Measurements from ENCODE around the gene CERT1.

CERT1 gene

DNA sequence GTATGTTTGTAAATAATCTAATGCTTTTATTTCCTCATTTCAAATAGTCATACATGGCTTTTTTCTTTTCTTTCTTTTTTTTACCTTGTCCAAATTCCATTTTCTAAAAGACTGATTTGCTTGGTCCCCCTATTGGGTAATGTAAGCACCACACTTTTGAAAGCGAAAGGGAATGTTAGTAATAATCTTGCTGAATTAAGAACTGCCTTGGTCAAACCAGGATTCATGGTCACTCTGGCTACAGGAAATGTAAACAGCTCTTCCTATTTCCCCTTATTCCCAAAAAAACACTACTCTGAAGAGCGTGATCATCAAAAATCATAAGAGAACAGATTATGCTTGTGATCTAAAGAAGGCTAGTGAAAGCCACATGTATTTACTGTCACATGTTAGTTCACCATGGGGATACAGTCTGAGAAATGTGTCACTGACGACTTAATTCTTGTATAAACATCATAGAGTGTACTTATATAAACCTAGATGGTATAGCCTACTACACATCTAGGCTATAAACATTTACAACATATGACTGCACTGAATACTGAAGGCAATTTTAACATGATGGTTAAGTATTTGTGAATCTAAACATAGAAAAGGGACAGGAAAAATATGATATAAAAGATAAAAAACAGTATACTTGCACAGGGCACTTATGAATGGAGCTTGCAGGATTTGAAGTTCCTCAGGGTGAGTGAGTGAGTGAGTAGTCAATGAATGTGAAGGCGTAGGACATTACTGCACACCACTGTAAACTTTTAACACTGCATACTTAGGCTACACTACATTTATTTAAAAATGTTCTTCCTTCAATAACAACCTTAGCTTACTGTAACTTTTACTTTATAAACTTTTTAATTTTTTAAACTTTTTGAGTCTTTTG is 99.1 kb downstream of the CERT1 start:
- H3K27ac Mint-ChIP-seq: no peak overlapping the region
- TF ChIP-seq CTCF (IDR thresholded peaks at IDR 0.05; ENCODE audit: unreplicated experiment in 3 of 3): peak in 1 of 3 experiments; percentile 18
- H3K27me3 Mint-ChIP-seq (ENCODE audit: low read depth): no peaks in the 10 kb centered on the region
- H3K9me3 Mint-ChIP-seq: no peaks in the 10 kb centered on the region
- H3K36me3 Mint-ChIP-seq (ENCODE audit: low read depth): peaks cover 43% of the 10 kb centered on the region
- no peaks in the 10 kb centered on the region for H3K4me1 Mint-ChIP-seq
- no peak overlapping the region for H3K4me3 Mint-ChIP-seq

- Mint-ChIP-seq H3K4me3 (no peak overlapping the region), H3K27ac (no peak overlapping the region), H3K36me3 (ENCODE audit: low read depth) (peaks cover 43% of the 10 kb centered on the region), H3K4me1 (no peaks in the 10 kb centered on the region), H3K9me3 (no peaks in the 10 kb centered on the region), H3K27me3 (ENCODE audit: low read depth) (no peaks in the 10 kb centered on the region)
- no peak for TF ChIP-seq CTCF (IDR thresholded peaks at IDR 0.05; ENCODE audit: unreplicated experiment in 3 of 3)
These were observed 106.1 kb downstream of the CERT1 start for GRCh38 chr5:75405296-75405695.

DNA sequence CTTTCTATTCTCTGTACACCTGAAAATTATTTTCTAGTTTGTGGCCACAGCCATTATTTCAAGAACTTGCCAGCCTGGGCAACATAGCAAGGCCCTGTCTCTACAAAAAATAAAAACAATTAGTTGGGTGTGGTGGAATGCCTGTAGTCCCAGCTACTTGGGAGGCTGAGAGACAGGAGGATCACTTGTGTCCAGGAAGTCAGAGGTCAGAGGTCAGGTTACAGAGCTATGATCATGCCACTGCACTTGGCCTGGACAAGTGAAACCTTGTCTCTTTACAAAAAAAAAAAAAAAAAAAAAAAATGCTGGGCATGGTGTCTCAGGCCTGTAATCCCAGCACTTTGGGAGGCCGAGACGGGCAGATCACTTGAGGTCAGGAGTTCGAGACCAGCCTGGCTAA is 116.2 kb downstream of the CERT1 start:
- TF ChIP-seq CTCF (IDR thresholded peaks at IDR 0.05; ENCODE audit: unreplicated experiment in 3 of 3): no peak
- Mint-ChIP-seq H3K27me3 (ENCODE audit: low read depth) (no peaks in the 10 kb centered on the region), H3K4me1 (no peaks in the 10 kb centered on the region), H3K36me3 (ENCODE audit: low read depth) (peaks cover 20% of the 10 kb centered on the region), H3K9me3 (no peaks in the 10 kb centered on the region), H3K27ac (no peak overlapping the region), H3K4me3 (no peak overlapping the region)

DNA sequence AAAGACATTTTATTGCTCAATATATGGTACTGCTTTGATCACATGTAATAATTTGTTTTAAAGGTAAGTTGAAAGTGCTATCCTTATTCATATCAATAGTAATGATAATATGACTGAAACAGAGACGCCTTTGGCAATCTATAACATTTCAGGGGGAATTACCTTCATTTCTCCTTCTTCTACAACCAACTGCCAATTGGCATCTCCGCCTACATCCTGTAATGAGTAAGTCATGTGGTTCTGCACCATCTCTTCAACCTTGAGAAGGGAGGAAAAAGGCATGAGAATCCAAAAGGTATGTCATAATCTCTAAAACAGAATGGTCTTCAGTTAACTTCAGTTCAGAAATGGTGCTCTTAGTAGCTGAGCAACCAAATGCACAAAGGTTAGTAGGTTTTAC is 122.0 kb downstream of the CERT1 start:
- H3K4me3 Mint-ChIP-seq: no peak overlapping the region
- TF ChIP-seq CTCF (IDR thresholded peaks at IDR 0.05; ENCODE audit: unreplicated experiment in 3 of 3): no peak
- H3K4me1 Mint-ChIP-seq: no peaks in the 10 kb centered on the region
- no peak overlapping the region for H3K27ac Mint-ChIP-seq
- no peaks in the 10 kb centered on the region for H3K9me3 Mint-ChIP-seq
- H3K36me3 Mint-ChIP-seq (ENCODE audit: low read depth): peaks cover 29% of the 10 kb centered on the region
- no peaks in the 10 kb centered on the region for H3K27me3 Mint-ChIP-seq (ENCODE audit: low read depth)

DNA sequence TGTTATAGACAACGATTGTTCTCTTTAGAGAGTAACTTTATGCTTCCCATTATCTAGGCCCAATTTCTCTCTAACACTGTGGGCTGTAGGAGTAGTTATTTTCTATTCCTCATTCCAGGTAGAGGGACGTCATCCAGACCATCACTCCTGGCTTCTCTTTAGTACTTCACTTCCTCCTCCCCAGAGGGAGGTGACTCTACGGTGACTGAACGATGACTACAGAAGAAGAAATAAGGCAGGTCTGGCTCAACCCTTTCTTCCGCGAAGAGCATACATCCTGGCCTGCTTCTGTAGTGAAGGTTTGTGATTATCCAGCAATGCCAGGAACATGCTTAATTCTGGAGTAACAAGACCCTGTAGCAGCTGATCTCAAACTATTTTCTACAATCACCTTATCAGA is 123.6 kb downstream of the CERT1 start:
- no peak overlapping the region for H3K27ac Mint-ChIP-seq
- H3K9me3 Mint-ChIP-seq: no peaks in the 10 kb centered on the region
- H3K4me3 Mint-ChIP-seq: no peak overlapping the region
- no peak for TF ChIP-seq CTCF (IDR thresholded peaks at IDR 0.05; ENCODE audit: unreplicated experiment in 3 of 3)
- H3K27me3 Mint-ChIP-seq (ENCODE audit: low read depth): no peaks in the 10 kb centered on the region
- H3K4me1 Mint-ChIP-seq: no peaks in the 10 kb centered on the region
- peaks cover 35% of the 10 kb centered on the region for H3K36me3 Mint-ChIP-seq (ENCODE audit: low read depth)

DNA sequence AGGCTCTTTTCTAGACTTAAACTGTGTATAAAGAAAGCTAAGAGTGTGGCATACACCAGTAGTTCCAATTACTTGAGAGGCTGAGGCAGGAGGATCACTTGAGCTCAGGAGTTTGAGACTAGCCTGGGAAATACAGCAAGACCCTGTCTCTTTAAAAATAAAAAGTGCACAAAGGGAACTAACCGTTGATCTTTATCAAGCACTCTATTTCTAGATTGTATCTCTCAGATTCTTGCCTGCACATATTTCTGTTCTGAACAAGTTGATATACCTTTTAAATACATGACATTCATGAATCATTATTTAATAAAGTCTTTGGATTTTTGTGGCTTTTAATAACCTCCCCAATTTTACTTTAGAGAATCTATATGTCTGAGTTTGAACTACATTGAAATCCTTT is 127.2 kb downstream of the CERT1 start:
- no peaks in the 10 kb centered on the region for H3K27me3 Mint-ChIP-seq (ENCODE audit: low read depth)
- H3K4me3 Mint-ChIP-seq: no peak overlapping the region
- peaks cover 54% of the 10 kb centered on the region for H3K36me3 Mint-ChIP-seq (ENCODE audit: low read depth)

More for the DNA sequence above, 127.2 kb downstream of the CERT1 start:
- Mint-ChIP-seq H3K9me3 (no peaks in the 10 kb centered on the region), H3K4me1 (no peaks in the 10 kb centered on the region), H3K27ac (no peak overlapping the region)
- no peak for TF ChIP-seq CTCF (IDR thresholded peaks at IDR 0.05; ENCODE audit: unreplicated experiment in 3 of 3)
